ENCODE measurements around the gene SELENOI. TPM values are rescaled to one million over a fixed set of nuclear protein-coding genes. Genes with fewer than 3 reads are reported as not detected.
"Not testable (repeated sequence)": the region's sequence is repeated elsewhere in the genome, so short reads cannot be mapped to it uniquely, and the experiment has no call there.

Gene SELENOI
- total RNA-seq, 4 donors from 2014 or later: 8.3 to 26.3 (median 14.0) TPM

DNA sequence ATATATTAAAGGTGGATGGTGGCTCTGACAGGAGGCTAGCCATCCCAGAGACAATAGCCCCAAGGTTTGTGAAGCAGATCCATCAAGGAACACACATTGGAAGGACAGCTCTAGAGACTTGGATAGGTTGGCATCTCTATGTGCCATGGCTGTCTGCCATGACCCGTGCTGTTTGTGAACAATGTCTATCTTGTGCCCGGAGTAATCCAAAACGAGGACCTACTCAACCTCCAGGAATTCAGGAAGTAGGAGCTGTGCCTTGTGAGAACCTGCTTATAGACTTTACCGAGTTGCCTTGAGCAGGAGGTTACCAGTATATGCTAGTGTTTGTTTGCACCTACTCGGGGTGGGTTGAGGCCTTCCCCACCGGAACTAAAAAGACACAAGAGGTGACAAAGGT is 43.1 kb upstream of the SELENOI start:
- no peak for TF ChIP-seq CTCF (IDR thresholded peaks at IDR 0.05)

DNA sequence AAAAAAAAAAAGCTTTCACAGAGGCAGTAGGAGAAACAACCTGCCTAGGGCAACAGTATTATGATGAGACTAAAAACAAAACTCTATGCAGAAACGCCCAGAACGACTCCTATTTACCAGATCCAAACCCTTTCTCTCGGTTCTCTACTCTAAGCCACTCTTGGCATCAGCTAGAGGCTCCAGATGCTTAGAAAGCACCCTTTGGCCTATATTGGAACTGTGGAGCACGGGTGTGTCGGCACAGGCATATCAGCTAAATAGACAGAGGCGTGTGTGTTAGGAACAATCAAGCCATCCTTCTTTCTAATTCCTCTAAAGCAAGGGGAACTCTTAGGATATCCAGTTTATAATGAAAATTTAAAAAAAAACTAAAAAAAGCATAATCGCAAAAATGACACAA is 40.8 kb upstream of the SELENOI start:
- DNase-seq (ENCODE audit: low spot score); ATAC-seq (ENCODE audit: low FRiP score): not testable (repeated sequence)

More for the DNA sequence above, 43.1 kb upstream of the SELENOI start:
- DNase-seq (ENCODE audit: low spot score) (no peak), ATAC-seq (ENCODE audit: low FRiP score) (no peak)

DNA sequence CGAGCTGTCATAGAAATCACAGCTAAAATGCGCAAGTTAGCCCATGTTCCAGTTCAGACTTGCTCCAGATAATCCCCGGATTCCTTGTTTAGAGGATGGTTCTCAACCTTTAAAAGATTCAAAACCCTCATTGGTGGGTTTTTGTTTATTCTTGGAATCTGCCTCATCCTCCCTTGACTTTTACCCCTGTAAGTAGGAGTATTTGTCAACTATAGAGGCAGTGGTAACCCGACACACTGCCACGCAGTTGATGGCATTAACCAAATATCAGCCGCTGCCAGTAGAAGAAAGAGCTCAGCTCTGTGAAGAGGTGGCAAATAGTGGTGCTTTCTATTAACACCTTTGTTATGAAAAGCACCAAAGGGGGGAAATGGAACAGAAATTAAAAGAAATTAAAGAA is 40.4 kb upstream of the SELENOI start:
- no peak for DNase-seq (ENCODE audit: low spot score)
- no peak for ATAC-seq (ENCODE audit: low FRiP score)
- TF ChIP-seq CTCF (IDR thresholded peaks at IDR 0.05): no peak

- DNase-seq (ENCODE audit: low spot score) (no peak), ATAC-seq (ENCODE audit: low FRiP score) (no peak)
- TF ChIP-seq CTCF (IDR thresholded peaks at IDR 0.05): no peak
These were observed 36.0 kb upstream of the SELENOI start for GRCh38 chr2:26309921-26310320.

DNA sequence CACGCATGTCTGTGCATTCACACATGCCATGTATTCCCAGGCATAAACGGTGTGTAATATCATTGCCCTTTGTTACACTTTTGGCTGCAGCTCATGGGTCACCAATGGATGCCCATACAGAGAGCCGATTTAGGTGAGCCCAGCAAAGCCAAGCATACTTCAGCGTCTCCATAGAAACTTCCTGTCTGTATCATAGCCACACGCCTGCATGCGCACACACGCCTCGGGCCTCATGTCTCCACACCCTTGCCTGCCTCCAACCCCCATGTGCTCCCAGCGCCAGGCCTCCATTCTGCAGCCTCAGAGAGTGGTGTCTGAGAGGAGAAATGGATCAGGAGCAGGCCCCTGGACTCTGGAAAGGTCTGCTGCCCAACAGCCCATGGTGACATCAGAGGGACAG is 33.5 kb upstream of the SELENOI start:
- ATAC-seq (ENCODE audit: low FRiP score) (no peak), DNase-seq (ENCODE audit: low spot score) (no peak)
- no peak for TF ChIP-seq CTCF (IDR thresholded peaks at IDR 0.05)

GRCh38 chr2:26313446-26313845 is 32.5 kb upstream of the SELENOI start:
- ATAC-seq (ENCODE audit: low FRiP score) (no peak), DNase-seq (ENCODE audit: low spot score) (no peak)
- no peak for TF ChIP-seq CTCF (IDR thresholded peaks at IDR 0.05)

DNA sequence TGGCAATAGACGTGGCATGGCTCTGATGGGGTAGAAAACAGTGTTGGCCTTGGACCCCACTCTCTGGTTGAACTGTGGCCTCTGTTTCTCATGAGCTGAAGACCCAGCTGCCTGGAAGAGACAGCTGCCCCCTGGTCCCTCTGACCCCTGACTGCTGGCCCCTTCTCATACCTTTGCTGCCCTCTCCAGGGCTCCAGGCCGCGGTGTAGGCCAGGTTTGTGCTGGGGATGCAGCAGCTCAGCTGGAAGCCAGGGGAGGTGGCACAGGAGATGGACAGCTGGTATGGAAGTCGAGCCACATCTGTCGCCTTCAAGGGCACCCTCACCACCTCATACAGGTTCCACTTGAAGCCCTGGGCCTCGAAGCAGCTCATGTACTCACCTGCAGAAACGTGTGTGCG is 31.7 kb upstream of the SELENOI start:
- no peak for ATAC-seq (ENCODE audit: low FRiP score)
- DNase-seq (ENCODE audit: low spot score): no peak
- no peak for TF ChIP-seq CTCF (IDR thresholded peaks at IDR 0.05)

- no peak for TF ChIP-seq CTCF (IDR thresholded peaks at IDR 0.05)
- ATAC-seq (ENCODE audit: low FRiP score) (no peak), DNase-seq (ENCODE audit: low spot score) (no peak)
These were observed 29.9 kb upstream of the SELENOI start for GRCh38 chr2:26316041-26316440.
